Kasumi-1 (cell line): ENCODE measurements around the gene ELOVL7.
"Not testable (repeated sequence)": the region's sequence is repeated elsewhere in the genome, so short reads cannot be mapped to it uniquely, and the experiment has no call there.

Experiments used
- DNase-seq, 2 experiments: peaks; one replicate each; lab custom pipeline; 2025; lab: John Stamatoyannopoulos, UW

ELOVL7 gene

DNA sequence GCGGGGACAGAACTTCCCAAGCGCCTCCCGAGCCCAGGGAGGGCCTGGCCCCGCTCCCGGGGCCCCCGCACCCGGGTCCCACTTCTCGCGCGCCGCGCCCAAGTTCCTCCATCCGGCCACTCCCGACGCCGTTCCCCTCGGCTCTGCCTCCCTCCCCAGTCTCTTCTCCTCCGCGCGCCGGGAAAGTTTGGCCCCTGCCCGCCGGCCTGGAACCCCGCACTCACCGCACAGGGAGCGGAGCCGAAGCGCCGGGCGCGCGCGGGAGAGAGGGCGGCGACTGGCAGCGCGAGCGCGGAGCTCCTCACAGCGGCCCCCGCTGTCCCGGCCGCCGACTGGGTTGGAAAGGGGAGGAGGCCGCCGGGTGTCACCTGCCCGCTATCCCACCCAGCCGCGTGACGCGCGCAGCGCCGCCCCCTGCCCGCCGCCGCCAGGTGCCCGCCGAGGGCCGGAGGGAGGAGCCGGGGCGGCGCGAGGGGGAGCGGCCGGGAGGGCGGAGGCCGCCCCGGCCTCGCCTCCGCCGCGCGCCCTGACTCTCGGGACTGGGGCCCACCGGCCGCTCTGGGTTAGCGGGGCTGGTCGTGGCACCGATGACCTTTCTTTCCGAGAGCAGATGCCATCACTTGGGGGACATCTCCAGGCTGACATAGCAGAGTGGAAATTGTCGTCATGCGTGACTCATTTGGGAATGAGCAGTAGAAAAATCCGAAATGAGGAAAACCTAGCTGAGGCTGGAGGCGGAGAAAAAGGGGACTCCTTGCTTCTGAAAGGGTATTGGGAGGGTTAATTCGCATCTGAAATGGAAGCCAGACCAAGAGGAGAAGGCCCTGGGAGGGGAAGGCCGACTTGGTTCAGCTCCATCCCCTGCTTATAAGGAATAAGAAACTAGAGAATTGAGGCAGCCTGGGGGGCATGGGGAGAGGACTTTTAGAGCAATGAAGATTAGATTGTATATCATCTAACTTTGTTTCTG lies at the start of gene ELOVL7:
ELOVL7 (minus strand) TSS at position 334 of the 970 bp plus-strand sequence. CDS start 56,872 bp downstream, outside the sequence.
- DNase-seq = peak; percentile 63 to 67

DNA sequence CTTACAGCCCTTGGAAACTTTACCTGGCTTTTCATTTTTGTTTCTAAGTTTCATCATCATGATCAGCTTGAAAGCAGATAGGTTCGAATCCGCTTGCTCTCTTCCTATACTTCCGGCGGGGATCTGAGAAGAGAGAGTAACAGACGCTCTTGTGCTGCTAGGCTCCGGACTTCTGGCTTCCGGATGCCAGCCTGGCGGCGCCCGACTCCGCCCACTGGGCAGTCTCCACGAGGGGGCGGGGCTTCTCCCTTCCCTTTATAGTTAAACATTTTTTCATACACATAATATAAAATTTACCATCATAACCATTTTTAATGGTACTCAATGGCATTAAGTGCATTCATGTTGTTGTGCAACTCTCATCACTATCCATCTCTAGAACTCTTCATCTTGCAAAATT lies 49.5 kb upstream of the ELOVL7 start:
- no peak for DNase-seq

DNA sequence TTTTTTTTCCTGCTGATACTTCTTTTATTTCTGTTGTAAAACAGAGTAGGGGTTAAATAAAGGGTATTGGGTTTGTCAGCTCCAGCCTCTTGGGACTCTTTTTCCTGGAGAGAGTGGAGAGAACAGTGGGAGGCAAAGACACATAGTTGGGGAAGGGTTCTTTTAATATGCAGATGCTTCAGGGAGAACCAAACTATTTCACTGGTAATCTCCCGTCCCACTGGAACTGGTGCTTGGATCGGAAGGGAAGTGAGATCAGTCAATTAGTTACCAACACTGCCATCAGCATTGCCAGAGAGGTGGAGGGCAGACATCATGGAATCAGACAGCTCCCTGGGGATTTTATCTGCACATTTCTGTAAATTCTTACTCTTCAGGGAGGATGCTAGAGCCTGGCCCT lies 47.6 kb upstream of the ELOVL7 start:
- DNase-seq = no peak

DNA sequence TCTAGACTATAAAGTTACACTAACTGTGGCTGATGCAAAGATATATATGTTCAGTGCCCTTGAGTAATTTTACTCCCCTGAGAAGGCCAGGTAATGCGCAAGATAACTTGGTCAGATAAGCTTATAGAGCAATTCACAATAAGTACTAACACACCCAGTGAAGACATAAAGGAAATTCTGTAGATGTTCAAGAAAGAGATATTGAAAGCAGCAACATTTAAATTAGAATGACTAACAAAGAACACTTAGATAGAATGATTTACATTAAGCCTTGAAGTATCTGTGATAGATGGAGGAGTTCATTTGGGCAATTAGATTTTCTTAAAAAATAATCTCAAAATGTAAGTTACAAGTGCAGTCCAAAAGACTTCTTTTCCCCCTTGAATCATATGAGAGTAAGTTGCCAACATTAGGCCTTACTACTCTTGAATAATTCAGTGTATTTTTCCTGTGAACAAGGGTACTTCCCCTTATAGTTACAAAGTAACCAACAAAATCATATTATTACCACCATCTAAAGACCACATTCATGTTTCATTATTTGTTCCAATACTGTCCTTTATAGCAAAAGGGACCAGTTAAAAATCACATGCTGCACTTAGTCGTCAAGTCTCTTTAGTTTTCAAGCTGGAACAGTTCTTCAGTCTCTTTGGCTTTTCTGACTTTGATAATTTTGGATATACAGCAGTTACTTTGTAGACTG lies 44.4 kb upstream of the ELOVL7 start:
- DNase-seq = no peak

DNA sequence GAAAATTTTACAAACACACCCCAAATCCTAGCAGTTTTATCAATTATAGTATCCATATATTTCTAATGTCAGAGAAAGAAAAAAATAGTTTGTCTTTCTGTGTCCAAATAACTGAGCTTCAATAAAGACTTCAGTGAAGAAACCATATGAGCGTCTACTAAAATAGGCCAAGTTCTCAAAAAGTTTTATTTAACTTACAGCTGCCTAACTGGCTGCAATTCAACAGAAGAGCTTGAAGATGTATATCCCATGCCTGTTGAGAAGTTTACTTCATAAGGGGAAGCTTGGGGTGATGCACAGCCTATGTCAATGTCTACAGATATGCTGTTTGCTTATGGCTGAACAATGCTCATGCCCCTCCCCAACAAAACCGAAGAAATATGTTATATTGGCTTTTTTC lies 43.7 kb upstream of the ELOVL7 start:
- DNase-seq = no peak

DNA sequence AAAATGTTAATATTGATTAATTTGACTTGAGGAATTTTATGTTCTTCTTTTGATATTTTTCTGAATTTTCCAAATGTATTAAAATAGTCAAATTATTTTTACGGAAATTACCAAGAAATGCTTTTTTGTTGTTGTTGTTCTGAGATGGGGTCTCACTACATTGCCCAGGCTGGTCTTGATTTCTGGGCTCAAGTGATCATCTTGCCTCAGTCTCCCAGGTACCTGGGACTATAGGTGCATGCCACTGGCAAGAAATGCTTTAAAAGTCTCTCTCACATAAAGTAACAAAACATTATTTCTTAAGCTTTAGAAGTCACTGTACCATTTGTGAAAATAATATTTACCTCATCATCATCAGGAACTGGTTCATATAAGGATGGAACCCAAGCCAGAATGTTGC lies 43.0 kb upstream of the ELOVL7 start:
- DNase-seq = no peak

DNA sequence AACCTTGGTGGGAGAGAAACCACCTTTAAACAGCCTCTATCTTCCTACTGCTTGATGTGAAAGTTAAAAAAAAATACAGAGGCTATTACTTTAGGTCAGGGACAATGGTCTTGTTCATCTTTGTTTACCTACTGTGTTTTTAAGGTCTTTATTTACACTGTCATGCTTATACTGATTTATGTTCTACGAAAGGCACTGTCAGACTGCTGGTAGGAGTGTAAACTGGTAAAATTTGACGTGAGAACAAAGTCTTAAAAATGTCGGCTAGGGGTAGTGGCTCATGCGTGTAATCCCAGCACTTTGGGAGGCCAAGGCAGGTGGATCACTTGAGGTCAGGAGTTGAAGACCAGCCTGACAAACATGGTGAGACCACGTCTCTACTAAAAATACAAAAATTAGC lies 42.1 kb upstream of the ELOVL7 start:
- DNase-seq = no peak

DNA sequence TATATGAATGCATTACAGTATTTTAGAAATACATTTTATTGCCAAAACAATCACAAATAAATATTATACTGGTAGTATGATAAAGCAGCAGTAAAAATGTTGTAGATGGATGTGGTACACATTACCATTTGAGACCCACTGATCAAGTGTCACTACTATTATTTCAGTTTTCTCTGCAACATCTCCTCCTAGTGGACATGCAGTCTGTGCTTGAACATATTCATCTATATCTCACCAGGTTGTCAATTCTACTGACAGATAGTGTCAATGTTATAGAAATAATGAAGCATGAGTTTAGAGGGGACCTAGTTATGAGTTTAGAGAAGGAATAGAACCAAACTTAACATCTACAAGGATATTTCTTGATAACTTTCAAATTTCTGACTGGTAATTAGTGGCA lies 39.2 kb upstream of the ELOVL7 start:
- DNase-seq = peak; percentile 23 to 36

DNA sequence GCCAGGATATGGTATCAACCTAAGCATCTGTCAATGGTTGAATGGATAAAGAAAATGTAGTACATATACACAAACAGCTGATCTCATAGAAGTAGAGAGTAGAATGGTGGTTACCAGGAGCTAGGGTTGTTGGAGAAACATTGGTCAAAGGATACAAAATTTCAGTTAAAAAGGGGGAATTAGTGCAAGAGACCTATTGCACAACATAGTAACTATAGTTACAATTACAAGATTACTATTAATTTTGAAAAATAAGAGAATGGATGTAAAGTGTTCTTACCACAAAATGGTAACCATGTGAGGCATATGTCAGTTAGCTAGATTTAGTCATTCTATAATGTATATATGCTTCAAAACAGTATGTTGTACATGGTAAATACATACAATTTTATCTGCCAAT lies 28.8 kb upstream of the ELOVL7 start:
- no peak for DNase-seq

DNA sequence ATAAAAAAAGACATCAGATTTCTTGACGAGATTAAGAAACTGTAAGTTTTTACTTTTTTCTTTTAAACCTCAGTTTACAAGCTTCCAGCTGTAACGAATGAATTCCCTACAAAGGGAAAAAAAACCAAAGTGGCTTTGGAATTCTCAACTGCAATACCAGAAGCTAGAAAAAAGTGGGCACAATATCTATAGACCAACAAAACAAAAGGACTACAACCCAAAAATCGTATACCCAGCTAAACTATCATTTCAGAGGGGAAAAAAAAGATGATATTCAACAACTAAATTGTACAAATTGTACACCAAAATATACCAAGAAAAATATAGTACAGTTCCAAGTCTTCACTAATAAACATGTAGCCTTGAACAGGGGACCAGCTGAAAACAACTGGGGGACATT lies 26.8 kb upstream of the ELOVL7 start:
- DNase-seq = no peak

DNA sequence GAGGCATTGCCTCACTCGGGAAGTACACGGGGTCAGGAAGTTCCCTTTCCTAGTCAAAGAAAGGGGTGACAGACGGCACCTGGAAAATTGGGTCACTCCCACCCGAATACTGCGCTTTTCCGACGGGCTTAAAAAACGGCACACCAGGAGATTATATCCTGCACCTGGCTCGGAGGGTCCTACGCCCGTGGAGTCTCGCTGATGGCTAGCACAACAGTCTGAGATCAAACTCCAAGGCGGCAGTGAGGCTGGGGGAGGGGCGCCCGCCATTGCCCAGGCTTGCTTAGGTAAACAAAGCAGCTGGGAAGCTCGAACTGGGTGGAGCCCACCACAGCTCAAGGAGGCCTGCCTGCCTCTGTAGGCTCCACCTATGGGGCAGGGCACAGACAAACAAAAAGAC lies 16.5 kb upstream of the ELOVL7 start:
- DNase-seq = not testable (repeated sequence)

DNA sequence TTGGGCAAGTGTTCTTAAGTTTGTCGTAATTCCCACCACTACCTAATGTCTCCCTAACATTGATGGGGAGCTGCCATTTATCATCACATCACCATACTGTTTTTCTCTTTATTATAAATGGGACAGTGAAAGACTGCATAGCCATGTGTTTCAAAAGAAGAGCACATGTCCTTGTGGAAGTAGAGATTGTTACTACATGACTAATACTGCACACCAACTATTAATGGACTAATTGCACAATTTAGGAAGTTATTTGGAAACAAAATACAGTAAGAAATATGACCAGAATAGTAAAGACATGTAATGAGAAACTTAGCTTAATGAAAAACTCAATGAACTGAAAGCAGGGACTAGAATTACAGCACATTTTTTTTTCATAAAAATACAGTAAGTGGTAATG lies 12.0 kb upstream of the ELOVL7 start:
- DNase-seq = no peak

DNA sequence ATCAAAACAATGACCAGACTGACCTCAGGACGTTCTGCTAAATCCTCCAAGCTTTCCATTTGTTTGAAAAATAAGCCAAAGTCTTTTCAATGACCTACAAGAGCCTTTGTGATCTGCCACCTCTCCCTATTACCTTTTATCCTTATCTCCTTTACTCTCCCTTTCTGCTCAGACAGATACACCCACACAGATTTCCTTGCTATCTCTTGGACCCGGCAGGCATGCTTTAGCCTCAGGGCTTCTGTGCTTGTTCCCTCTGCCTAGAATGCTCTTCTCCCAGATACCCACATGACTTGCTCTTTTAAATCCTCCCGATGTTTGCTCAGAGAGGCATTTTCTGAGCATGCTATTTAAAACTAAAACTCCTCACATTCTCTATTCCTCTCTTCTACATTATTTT lies 8.9 kb upstream of the ELOVL7 start:
- no peak for DNase-seq

DNA sequence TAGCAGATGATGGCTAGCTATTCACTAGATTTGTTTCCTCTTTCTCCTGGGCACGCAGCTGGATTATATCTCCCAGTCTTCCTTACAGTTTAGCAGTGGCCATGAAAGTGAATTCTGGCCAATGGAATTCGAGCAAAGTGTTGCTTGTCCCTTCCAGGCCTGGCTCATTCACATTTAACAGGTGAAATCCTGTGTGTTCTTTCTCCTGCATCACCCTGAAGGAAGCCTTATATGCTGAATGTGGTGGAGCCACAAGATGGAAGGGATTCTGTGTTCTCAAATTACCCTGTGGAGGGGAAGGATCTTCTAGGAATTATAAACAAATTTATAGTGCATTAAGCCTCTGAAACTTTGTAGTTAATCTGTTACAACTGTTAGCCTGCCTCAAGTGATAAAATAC lies 8.2 kb upstream of the ELOVL7 start:
- DNase-seq = no peak

DNA sequence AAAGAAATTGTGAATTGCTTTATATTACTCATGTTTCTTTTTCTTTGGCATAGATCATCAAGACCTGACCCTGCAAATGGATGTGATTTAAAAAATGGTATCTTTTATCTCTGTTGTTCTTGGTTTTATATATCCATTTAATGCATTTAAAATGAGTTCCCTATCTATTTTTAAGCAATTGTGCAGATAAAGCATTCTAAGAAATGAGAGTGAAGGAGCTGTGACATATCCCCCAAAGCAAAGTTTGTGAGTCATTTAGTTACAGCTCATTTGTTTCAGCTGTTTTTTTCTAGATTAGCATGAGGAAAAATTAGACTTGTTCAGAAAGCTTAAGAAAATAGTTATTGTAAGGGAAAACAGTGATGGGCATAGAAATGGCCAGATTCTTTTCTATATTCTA lies 7.6 kb upstream of the ELOVL7 start:
- no peak for DNase-seq

DNA sequence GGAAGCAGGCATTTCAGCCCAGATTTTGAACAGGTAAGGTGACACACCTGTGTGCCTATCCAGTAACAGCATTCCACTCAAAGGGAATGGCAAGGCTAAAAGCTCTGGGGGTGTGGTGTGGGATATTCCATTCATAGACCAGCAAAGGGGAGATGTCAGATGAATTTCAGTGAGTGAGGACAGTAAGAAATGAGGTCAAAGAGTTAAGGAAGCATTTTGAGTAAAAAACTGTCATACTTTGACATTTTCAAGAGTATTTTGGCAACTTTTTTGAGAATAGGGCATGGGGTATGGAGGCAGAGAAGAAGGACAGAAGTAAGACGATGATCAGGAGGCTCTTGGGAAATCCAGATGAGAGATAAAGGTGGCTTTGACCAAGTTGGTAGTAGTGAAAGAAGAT lies 2.2 kb upstream of the ELOVL7 start:
- DNase-seq = no peak

DNA sequence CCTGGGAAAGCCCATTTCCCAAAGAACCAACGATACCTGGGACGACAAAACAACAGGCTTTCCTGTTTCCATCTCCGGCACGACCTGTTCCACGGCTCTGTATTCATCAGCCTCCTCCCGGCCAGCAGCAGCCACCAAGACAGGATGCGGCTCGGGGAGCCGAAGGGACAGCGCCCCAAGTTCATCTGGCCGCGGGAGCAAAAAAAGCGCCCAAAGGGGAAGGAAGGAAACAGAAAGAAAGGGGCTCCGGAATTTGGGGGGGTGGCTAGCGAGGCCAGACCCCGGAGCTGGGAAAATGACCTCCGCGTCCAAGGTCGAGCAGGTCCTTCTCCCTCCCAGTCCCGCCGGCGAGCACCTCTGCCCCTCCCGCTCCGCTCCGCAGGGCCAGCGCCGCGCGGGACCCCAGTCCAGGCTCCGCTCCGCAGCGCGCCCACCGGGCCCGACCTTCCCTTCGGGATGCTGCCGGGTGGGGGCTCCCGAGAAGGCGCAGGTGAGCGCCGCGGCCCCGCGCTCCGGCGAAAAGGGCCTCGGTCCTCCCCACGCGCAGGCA lies 608 bp downstream of the ELOVL7 start:
- peak in 1 of 2 experiments; percentile 16 for DNase-seq

DNA sequence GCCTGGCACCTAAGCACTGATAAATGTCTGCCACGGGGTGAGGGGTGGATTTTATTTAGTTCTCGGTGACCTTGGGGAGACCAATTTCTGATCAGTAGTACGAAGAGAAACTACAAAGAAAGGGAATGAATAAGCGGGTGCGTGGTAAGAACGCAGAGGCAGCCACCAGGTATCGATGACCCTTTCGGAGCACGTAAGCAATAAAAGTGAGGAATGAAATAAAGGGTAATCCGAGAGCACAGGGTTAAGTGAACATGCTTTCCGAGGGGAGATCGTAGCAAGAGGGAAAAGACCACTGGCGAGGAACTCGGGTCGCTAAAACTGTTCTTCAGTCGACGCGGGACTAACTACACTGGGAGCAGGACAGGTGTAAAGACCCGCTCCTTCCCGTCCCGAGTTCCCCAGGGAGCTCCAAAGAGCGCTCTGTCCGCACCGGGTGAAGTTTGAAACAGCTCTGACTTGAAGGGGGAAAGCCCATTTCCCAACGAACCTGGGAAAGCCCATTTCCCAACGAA lies 1.1 kb downstream of the ELOVL7 start:
- DNase-seq = no peak

DNA sequence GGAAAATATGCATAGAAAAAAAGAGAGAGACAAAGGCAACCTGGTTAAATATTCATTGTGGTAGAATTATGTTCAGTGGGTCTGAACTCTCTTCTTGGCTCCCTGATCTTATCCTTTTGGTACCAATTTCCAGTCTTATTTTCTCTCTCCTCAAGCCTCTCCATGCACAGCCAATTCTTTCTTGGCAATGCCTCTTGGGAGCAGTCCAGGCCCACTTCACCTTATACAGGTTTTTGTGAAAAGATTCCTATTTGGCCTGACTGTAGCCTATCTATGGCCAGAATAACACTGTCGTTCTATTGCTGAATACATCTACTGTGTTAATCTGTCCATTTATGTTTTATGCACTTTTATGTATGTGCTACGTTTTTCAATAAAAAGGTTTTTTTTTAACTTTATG lies 2.7 kb downstream of the ELOVL7 start:
- no peak for DNase-seq

DNA sequence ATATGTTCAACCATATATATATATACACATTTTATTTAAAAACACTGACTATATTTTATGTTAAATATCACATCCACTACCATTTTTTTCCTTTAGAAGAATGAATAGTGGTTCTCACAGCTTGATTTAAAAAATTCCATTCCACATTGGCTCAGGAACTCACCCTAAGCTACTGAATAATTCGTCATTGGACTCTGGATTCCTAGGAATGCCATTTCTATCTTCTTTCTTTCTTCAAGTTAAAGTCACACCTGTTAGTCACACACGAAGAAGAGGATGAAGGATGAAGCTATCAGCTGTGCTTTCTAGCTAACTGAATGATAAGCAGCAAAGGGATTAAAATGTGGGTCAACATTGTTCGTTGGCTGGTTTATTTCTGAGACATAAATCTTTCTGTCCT lies 7.9 kb downstream of the ELOVL7 start:
- DNase-seq = no peak

DNA sequence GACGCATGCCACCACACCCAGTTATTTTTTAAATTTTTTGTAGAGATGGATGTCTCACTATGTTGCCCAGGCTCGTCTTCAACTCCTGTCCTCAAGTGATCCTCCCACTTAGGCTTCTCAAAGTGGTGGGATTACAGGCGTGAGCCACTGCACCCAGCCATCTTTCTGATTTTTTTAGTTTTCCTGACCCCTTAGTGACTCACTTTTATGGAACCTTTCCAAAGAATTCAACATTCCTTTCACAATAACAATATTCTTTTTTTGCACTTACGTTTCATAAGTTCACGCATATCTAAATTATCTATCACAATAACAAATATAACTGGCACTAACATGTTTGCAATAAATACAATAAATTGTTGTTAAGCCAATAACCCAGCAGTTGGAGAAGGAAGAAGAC lies 8.5 kb downstream of the ELOVL7 start:
- DNase-seq = no peak

DNA sequence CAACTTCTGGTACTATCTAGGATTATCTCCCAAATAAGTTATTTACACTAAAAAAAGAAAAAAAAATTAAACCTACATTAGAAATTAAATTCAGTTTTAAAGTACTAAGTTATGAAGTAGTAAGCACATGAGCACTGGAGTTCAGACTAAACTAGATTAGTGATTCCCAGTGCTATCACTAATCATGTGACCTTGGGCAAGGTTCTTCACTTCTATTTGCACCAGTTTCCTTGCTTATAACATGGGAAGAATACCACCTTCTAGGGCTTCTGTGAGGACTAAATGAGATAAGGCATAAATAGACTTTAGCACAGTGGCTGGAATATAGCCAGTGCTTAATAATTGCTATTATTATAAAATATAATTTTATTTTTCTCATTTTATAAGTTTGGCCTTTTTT lies 10.5 kb downstream of the ELOVL7 start:
- DNase-seq = no peak
